LHCN-M2 (cell line): ENCODE data around the gene WNK1. TPM values are rescaled to one million over a fixed set of nuclear protein-coding genes. Genes with fewer than 3 reads are reported as not detected.
A peak's percentile ranks its signal among the peaks of the same experiment; 100 is the strongest.
"Not testable (repeated sequence)": the region's sequence is repeated elsewhere in the genome, so short reads cannot be mapped to it uniquely, and the experiment has no call there.

Experiments
- DNase-seq: peaks from one replicate; pipeline ENCODE4 v3.0.0-alpha.2; 2012; ENCODE audit warnings: low read depth
- total RNA-seq: library from RNA; depleted of rRNA; stranded (reverse); fragments of >200 nt; gene quantifications from 2 replicates; pipeline ENCODE4 v1.2.3, GENCODE V29; 2014

The WNK1 gene
- total RNA-seq, 1 experiment from 2014 or later: 83.0 TPM

GRCh38 chr12:817456-817855 is 65.1 kb downstream of the WNK1 start:
- DNase-seq: not testable (repeated sequence)

GRCh38 chr12:817941-818600 is 65.7 kb downstream of the WNK1 start:
- no peak for DNase-seq

- no peak for DNase-seq
Measured at GRCh38 chr12:818733-819132, 66.4 kb downstream of the WNK1 start.

- no peak for DNase-seq
Measured at GRCh38 chr12:820336-820735, 68.0 kb downstream of the WNK1 start.

- no peak for DNase-seq
Measured at GRCh38 chr12:823028-823698, 70.8 kb downstream of the WNK1 start.

GRCh38 chr12:826331-826730 is 74.0 kb downstream of the WNK1 start:
- no peak for DNase-seq

GRCh38 chr12:828726-829395 is 76.5 kb downstream of the WNK1 start:
- no peak for DNase-seq

GRCh38 chr12:830111-830867 is 77.9 kb downstream of the WNK1 start:
- DNase-seq: no peak

- DNase-seq: peak; percentile 55
Measured at GRCh38 chr12:835754-836518, 83.6 kb downstream of the WNK1 start.

- no peak for DNase-seq
Measured at GRCh38 chr12:836952-837351, 84.6 kb downstream of the WNK1 start.

GRCh38 chr12:837548-837947 is 85.2 kb downstream of the WNK1 start:
- no peak for DNase-seq

GRCh38 chr12:843609-844008 is 91.2 kb downstream of the WNK1 start:
- peak; percentile 13 for DNase-seq

- DNase-seq: no peak
Measured at GRCh38 chr12:846421-846820, 94.0 kb downstream of the WNK1 start.

GRCh38 chr12:848173-848865 is 95.9 kb downstream of the WNK1 start:
- no peak for DNase-seq

- no peak for DNase-seq
Measured at GRCh38 chr12:848882-849527, 96.6 kb downstream of the WNK1 start.

- DNase-seq: not testable (repeated sequence)
Measured at GRCh38 chr12:849733-850437, 97.5 kb downstream of the WNK1 start.

GRCh38 chr12:851343-851742 is 99.0 kb downstream of the WNK1 start:
- no peak for DNase-seq

- peak; percentile 73 for DNase-seq
Measured at GRCh38 chr12:851913-852312, 99.5 kb downstream of the WNK1 start.

GRCh38 chr12:852864-853263 is 100.5 kb downstream of the WNK1 start:
- no peak for DNase-seq

- peak; percentile 89 for DNase-seq
Measured at GRCh38 chr12:857611-858010, 105.2 kb downstream of the WNK1 start.
